ENCODE measurements around the gene ZNF599.
"Not testable (repeated sequence)": the region's sequence is repeated elsewhere in the genome, so short reads cannot be mapped to it uniquely, and the experiment has no call there.

ZNF599 gene

DNA sequence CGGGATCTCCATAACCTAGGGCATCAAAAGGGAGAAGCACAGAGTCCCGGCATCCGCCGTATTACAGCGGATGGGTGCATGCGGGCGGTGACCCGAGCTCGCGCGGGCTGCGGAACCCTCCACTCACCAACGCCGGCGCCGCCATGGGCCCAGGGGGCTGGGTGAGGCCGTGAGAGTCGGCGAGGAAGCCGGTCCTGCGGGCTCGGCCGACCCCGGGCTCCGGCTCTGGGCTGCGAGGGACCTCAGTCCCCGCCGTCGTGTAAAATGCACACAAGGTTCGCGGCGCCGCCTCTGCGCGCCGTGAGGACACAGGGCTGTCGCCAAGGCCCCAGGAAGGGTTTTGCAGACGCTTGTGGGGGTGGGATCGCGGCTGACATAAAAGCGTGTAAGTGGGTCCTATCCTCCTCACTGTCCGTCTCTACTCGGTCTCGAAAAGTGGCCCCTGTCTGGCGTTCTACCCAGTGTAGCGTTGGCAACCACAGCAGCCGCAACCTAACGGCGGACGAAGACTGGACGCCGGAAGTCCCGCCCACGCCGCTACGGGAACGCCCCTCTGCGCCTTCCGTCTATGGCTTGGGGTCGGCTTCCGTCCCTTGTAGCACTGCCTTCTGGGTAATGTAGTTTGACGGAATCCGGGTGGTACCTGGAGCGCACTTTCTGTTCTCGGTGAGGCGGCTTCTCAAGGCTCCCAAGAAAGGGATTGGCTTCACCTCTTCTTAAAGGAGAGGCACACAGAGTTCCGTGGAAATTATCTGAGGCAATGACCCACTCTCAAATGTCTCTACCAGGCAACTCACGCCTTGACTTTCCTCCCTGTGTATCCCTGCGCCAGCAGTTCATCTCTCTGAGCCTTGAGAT is at the start of gene ZNF599:
Gene ZNF599, minus strand, starts transcription at position 519 of the 858 bp plus-strand sequence. Its CDS starts 374 bp downstream, at position 145.
- peak; percentile 88 for DNase-seq (ENCODE audit: low read depth)

DNA sequence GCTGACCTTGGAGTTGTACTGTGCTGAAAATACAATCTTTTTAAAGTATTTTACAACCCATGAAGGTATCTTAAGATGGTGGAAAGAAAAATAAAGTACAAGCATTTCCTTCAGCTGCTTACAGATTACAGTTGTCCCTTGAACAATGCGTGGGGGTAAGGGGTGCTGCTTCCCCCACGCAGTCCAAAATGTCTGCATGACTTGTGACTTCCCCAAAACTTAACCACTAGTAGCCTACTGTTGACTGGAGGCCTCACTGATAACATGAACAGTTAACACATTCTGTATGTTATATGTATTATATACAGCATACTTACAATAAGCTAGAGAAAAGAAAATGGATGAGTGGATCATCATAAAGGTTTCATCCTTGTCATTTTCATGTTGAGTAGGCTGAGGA is 45.3 kb upstream of the ZNF599 start:
- DNase-seq (ENCODE audit: low read depth): no peak

DNA sequence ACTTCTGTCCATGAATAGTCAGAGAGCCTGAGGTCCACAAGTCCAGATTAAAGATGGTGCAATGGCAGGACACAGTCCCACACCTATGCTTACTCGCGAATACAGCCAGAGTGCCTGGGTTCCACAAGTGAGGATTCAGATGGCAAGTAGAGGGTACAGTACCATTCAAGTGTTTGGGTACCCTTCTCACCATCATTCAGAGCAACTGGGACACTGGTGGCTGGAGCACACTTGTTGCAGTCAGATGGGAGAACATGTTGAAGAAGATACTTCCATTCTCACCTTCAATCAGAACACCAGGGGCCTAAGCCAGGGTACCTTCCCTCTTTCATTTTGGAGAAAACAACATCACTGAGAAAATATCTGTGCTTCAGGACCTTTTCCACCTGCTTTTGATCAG is 43.7 kb upstream of the ZNF599 start:
- DNase-seq (ENCODE audit: low read depth): no peak

DNA sequence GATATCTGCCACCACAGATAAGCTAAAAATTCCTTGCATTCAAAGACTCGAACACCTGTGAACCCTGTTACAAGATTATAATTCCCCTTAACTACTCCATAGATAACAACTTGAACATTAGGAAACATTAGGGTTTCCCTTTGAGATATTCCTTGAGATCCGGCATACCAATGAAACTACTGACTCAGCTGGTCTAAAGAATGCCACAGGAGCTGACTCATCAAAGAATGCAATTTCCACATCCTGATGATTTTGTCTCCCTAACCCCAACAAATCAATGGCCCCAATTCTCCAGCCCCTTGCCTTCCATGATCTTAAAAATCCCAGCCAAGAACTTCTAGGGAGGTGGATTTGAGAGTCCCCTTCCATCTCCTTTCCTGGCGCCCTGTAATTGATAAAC is 35.6 kb upstream of the ZNF599 start:
- DNase-seq (ENCODE audit: low read depth): peak; percentile 65

DNA sequence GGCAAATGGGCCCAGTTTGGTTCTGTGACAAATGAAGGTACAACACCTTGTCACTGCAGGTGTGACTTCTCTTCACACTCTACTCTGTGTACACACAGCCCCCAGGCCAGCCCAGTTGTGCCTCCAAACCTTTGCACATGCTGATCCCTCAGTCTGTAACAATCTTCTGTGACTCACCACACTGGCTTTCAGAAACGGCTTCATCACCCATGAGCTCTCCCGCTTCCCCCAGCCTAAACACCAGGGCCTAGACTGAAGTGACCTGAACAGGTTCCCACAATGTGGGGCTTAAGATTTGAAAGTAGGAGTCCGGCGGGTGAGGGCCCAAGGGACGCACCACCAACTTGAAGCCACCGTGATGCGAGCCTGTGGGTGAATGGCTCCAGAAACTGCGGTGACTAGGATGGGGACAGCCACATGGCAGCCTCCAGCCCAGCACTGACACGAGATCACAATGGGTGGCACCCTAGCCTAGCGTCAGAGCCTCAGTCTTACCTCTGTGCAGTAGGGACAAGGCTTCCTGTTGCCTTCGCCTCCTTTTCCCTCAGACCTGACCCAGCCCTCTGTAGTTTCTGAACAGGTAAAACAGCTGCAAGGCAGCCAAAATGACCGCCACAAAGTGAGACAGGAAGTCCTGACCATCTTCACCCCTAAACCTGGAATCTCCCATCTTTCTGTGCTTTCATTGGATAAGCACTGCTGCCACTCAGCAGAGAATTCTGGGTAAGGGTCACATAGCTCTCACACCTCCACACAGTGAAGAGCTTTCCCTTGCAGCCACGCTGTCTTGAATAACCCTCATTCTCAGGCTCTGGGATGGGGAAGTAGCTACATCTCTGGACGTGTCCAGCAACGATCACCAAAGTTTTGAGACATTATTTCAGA is 34.2 kb upstream of the ZNF599 start:
- DNase-seq (ENCODE audit: low read depth): no peak

DNA sequence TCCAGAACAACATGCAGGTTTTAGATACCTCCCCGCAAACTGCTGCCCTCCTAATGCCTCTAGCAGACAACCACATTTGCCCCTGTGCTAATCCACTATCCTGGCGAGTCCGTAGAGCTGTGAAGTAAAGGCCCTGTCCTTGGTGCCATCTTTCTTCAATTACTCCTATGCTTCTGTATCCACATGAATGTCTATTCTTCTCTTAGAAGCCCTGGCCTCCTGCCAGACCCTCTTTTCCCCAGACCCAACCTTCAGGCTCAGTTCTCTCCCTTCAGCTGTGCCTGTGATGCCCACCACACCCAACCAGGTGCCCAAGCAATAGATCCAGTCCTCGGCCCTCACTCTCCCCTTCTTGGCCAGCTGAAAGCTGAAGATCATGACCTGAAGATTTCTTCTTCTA is 31.1 kb upstream of the ZNF599 start:
- no peak for DNase-seq (ENCODE audit: low read depth)

DNA sequence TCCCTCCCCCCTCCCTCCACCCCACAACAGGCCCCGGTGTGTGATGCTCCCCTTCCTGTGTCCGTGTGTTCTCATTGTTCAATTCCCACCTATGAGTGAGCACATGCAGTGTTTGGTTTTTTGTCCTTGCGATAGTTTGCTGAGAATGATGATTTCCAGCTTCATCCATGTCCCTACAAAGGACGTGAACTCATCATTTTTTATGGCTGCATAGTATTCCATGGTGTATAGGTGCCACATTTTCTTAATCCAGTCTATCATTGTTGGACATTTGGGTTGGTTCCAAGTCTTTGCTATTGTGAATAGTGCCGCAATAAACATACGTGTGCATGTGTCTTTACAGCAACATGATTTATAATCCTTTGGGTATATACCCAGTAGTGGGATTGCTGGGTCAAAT is 23.9 kb upstream of the ZNF599 start:
- DNase-seq (ENCODE audit: low read depth): not testable (repeated sequence)

DNA sequence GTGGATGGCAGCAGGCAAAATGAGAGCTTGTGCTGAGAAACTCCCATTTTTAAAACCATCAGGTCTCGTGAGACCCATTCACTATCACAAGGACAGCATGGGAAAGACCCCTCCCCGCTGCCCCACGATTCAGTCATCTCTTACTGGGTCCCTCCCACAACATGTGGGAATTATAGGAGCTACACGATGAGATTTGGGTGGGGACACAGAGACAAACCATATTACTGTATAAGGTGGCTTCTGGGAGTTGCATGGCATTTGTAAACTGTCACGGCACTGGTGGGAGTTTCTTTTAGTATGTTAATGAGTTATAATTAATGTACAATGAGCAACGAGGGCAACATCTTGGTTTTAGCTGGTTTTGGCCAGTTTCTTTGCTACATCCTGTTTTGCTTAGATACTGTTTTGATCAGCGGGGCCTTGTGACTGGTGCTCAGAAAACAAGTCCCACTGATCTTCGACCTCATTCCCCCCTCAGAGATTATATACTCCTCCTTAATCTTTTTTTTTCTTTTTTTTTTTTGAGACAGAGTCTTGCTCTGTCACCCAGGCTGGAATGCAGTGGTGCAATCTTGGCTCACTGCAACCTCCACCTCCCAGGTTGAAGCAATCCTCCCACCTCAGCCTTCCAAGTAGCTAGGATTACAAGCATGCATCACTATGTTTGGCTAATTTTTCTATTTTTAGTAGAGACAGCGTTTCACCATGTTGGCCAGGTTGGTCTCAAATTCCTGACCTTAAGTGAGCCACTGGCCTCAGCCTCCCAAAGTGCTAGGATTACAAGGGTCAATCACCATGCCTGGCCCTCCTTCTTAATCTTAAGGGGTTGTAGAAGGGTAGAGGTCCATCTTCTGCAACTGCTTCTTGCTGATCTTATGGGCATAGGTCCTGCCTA is 21.3 kb upstream of the ZNF599 start:
- DNase-seq (ENCODE audit: low read depth): no peak

DNA sequence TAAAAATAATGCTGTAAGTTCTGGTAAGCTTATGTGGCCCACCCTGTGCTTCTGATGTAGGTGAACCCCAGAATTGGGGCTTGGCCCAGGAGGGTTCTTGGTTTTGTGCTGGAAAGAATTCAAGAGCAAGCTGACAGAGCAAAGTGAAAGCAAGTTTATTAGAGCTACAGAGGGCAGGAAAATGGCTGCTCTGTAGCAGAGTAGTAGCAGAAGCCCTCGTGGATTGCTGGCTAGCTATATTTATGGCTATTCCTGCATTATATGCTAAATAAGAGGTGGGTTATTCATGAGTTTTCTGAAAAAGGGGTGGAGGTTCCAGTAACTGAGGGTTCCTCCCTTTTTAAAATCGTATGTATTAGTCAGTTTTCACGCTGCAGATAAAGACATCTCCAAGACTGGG is 20.6 kb upstream of the ZNF599 start:
- DNase-seq (ENCODE audit: low read depth): peak; percentile 10

DNA sequence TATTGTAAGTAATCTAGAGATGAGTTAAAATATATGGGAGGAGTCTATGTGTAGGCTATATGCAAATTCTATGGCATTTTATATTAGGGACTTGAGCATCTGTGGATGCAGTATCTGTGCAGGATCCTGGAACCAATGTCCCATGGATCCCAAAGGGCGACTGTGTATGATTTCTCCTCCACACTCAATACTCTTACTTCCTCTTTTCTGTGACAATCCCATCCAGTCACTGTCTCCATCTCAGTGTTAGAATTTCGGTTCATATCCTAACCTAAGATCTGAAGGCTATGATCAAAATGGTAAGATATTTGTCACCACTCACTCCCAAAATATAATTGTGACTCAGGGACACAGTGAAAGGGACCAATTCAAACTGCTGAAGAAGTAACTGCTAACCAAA is 15.1 kb upstream of the ZNF599 start:
- no peak for DNase-seq (ENCODE audit: low read depth)

DNA sequence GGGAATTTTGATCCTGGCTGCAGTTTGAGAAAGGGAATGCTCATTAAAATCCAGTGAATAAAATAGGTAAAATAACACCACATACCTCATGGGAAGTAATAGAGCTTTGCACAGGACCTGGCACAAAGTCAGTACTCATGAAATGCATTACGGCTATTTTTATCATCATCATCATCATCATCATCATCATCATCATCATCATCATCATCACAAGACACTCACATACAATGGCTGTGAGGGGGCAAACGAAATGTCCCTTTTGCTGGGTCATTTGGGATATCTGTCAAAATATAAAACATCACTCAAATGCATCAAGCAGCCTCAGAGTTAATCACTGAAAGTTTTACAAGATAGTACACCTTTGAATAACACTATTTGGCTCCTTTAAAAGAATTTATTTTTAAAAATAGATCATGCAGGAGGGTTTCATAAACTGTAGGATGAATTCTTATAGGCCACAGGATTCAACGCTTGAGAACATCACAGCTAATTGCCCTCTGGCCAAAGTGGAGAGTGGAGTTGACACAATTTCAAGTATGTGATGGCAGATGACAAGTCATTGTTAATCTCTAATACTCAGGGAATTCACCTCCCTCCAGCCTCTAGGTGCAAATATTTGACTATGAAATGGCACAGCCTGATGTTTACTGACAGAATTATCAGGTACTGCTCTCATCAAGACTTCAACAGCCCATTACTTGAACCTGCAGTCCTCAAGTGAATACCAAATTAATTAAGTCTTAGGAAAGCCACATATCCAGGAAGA is 14.2 kb upstream of the ZNF599 start:
- DNase-seq (ENCODE audit: low read depth): no peak

DNA sequence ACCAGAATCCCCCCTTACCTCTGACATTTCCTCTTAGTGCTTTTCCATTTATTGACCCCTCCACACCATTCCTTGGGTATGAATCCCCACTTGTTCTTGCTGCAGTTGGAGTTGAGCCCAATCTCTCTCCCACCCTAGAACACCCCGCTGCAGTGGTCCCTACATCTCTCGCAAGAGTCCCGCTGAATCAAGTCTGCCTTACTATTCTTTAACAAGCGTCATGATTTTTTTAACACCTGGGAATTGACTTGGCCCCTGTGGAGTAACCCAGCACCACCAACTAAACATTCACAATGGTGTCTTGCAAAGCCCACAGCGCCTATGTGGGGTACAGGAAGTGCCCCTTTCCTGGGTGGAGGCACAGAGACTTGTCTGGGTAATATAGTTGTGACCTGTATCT is 13.2 kb upstream of the ZNF599 start:
- DNase-seq (ENCODE audit: low read depth): no peak

DNA sequence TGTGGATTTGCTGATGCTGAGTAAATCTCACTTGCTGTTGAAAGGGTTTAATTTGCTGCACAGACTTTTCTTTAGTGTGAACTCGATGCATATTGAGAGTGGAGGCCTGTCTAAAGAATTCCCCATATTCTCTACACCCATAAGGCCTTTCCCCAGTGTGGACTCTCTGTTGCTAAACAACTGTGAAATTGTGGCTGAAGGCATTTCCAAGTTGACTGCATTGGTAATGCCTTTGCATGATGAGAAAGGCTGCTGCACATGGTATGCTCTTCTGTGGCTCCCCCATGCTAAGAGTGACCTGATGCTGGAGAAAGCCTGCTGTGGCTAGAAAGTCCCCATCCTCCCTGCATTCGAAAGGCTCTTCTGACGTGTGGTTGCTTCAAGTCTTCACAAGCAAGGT is 6.6 kb upstream of the ZNF599 start:
- no peak for DNase-seq (ENCODE audit: low read depth)

DNA sequence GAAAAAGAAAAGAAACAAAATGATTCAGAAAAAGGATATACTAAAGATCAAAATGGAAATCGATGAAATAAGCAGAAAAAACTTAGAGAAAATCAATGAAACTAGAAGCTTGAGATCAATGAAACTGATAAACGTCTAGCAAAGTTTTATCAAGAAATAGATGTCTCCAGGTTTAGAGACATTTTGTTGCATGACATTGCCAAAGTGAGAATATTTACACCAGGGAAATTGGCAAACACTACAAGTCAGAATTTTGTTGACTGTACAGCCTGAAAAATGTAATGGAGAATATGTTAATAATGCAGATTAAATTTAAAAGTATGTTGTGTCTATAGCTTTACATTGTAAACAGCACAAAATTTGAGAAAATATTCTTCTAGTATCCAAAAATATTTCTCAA is 5.3 kb upstream of the ZNF599 start:
- no peak for DNase-seq (ENCODE audit: low read depth)

DNA sequence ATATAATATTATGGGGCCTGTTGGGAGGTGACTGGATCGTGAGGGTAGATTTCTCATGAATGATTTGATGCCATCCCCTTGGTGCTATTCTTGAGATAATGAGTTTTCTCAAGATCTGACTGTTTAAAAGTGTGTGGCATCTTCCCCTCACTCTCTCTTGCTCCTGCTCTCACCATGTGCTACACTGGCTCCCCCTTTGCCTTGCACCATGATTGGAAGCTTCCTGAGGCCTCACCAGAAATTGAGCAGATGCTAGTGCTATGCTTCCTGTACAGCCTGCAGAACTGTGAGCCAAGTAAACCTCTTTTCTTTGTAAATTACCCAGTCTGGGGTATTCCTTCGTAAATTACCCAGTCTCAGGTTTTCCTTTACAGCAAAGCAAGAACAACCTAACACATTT is 1.8 kb upstream of the ZNF599 start:
- no peak for DNase-seq (ENCODE audit: low read depth)

DNA sequence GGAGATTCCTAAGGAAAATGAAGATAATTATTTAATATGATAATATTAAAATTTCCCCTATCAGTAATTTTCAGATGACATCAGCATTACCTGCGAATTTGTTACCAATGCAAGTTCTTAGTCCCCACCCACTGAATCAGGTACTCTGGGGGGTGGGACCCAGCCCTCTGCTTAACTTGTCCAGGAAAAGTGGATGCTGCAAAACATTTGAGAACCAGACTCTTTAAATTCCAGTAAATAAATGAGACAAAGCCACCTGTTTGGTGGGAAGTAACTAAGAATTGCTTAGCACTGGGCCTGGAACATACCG is 495 bp upstream of the ZNF599 start:
- DNase-seq (ENCODE audit: low read depth): no peak

DNA sequence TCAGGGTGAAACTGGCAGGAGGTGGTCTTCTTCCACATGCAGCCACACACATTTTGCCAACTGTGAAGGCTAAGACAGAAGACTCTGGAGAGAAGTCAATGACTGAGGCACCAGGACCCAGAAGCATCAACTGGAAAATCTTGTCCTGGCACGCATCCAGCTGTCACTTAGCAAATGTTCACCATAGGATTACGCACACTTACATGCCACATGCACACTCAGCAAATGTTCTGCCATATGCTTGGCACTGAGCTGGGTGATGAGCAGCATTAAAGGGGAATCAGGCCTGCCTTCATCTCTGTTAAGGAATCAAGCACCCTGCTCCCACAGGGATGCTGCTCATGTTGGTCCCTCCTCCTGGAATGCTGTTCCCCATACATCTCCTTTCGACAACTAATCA is 5.1 kb downstream of the ZNF599 start:
- no peak for DNase-seq (ENCODE audit: low read depth)

DNA sequence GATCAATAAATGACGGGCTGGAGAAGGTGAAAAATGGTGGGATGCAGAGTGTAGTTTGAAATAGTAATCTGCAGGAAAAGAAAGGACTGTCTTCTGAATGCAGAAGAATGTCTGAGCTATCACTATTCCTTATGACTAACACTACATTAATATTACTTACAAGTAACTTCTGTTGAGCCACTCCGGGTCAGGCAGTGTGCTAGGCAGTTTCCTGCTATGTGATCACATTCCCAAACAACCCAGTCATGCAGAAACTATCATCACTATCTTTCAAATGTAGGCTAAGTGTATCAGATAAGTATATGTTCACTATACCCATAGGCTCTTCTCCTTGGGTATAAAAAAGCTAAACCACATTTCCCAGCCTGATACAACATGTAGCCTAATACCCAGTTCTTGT is 6.6 kb downstream of the ZNF599 start:
- DNase-seq (ENCODE audit: low read depth): peak; percentile 30

DNA sequence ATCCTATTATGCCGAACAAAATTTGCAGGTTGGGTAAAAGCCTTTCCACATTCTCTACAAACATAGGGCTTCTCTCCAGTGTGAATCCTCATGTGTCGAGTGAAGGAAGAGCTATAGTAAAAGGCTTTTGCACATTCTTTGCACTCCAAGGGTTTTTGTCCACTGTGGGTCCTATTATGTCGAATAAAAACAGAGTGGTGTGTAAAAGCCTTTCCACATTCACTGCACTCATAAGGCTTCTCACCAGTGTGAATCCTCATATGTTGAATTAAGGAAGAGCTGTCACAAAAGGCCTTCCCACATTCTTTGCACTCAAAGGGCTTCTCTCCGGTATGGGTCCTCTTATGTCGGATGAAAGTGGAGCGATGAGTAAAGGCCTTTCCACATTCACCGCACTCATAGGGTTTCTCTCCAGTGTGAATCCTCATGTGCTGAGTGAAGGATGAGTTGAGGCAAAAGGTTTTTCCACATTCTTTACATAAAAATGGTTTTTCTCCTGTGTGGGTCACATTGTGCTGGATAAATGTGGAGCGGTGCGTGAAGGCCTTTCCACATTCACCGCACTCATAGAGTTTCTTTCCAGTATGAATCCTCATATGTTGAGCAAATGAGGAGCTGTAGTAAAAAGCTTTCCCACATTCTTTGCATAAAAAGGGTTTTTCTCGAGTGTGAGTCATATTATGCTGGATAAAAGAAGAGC is 13.6 kb downstream of the ZNF599 start:
- DNase-seq (ENCODE audit: low read depth): peak; percentile 0

DNA sequence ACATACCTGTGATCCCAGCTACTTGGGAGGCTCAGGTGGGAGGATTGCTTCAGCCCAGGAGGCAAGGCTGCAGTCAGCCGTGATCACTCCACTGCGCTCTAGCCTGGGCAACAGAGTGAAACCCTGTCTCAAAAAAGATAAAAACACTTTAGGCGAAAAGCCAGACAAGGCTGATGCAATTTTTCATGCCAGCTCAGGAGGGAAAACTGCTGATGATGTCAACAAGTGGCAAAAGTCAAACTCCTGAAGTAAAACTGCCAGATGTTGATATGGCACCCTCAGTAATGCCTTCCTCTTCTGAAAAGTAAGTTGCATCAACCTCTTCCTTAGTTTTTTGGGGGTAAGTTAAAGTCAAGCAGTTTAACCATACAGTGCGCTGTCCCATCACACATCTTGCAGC is 15.6 kb downstream of the ZNF599 start:
- DNase-seq (ENCODE audit: low read depth): no peak
